Left kidney (tissue), 2 donors: ENCODE data around the gene SIK1. TPM values are rescaled to one million over a fixed set of nuclear protein-coding genes. Genes with fewer than 3 reads are reported as not detected.
"Not testable (repeated sequence)": the region's sequence is repeated elsewhere in the genome, so short reads cannot be mapped to it uniquely, and the experiment has no call there.

Source experiments
- DNase-seq: peaks from one replicate; pipeline ENCODE4 v3.0.0-alpha.2; 2013
- polyA plus RNA-seq: library from polyadenylated mRNA; unstranded; fragments of 120-200 nt; gene quantifications from one replicate; pipeline ENCODE4 v1.2.1, GENCODE V29; 2013; ENCODE audit not compliant: insufficient read length

The SIK1 gene
- polyA plus RNA-seq, 1 donor: 3.8 TPM

- DNase-seq: not testable (repeated sequence)
Measured at GRCh38 chr21:43397439-43397808, 29.5 kb downstream of the SIK1 start.

GRCh38 chr21:43396788-43397438 is 30.0 kb downstream of the SIK1 start:
- not testable (repeated sequence) for DNase-seq

- DNase-seq: not testable (repeated sequence)
Measured at GRCh38 chr21:43383351-43383750, 43.6 kb downstream of the SIK1 start.

- not testable (repeated sequence) for DNase-seq
Measured at GRCh38 chr21:43382902-43383301, 44.0 kb downstream of the SIK1 start.

- DNase-seq: not testable (repeated sequence)
Measured at GRCh38 chr21:43380852-43381533, 45.9 kb downstream of the SIK1 start.

- DNase-seq: not testable (repeated sequence)
Measured at GRCh38 chr21:43380337-43380736, 46.6 kb downstream of the SIK1 start.

- not testable (repeated sequence) for DNase-seq
Measured at GRCh38 chr21:43379626-43380122, 47.3 kb downstream of the SIK1 start.

GRCh38 chr21:43376478-43376882 is 50.5 kb downstream of the SIK1 start:
- no peak for DNase-seq

GRCh38 chr21:43375837-43376477 is 51.0 kb downstream of the SIK1 start:
- DNase-seq: no peak

- DNase-seq: no peak
Measured at GRCh38 chr21:43375006-43375836, 51.7 kb downstream of the SIK1 start.

GRCh38 chr21:43374228-43374885 is 52.6 kb downstream of the SIK1 start:
- no peak for DNase-seq

GRCh38 chr21:43373362-43374227 is 53.3 kb downstream of the SIK1 start:
- DNase-seq: no peak

GRCh38 chr21:43372663-43373361 is 54.1 kb downstream of the SIK1 start:
- no peak for DNase-seq

GRCh38 chr21:43371786-43372185 is 55.1 kb downstream of the SIK1 start:
- DNase-seq: no peak

GRCh38 chr21:43370888-43371570 is 55.9 kb downstream of the SIK1 start:
- no peak for DNase-seq

GRCh38 chr21:43370091-43370658 is 56.8 kb downstream of the SIK1 start:
- DNase-seq: no peak

GRCh38 chr21:43369596-43370090 is 57.3 kb downstream of the SIK1 start:
- no peak for DNase-seq

GRCh38 chr21:43369124-43369523 is 57.8 kb downstream of the SIK1 start:
- DNase-seq: no peak

GRCh38 chr21:43368685-43369084 is 58.2 kb downstream of the SIK1 start:
- DNase-seq: no peak
